Uterus (tissue), 2 donors: ENCODE results near the gene DUSP28.

Experiments
- CTCF ChIP-seq, 4 experiments: fragments of 200-600 bp in 2 of 4; fragments of 450-650 bp in 2 of 4; sonication (generic) in 2 of 4; IDR thresholded peaks; one replicate each; pipeline ENCODE4 v1.5.1; 2016 to 2019; ENCODE audit warnings: antibody characterized with exemption in 4 of 4, mild to moderate bottlenecking in 2 of 4, moderate library complexity in 1 of 4
- POLR2A ChIP-seq, 2 donors: fragments of 450-650 bp; IDR thresholded peaks; one replicate each; pipeline ENCODE4 v1.6.1; 2016; ENCODE audit warnings: antibody characterized with exemption in 2 of 2, mild to moderate bottlenecking in 1 of 2, moderate library complexity in 1 of 2

- TF ChIP-seq POLR2A (IDR thresholded peaks at IDR 0.05) (peak in 1 of 2 donors; percentile 26), CTCF (IDR thresholded peaks at IDR 0.05) (no peak)
Measured at GRCh38 chr2:240568678-240569522, 8.7 kb downstream of the DUSP28 start.
